ENCODE data around the gene ZSWIM7.
A peak's percentile ranks its signal among the peaks of the same experiment; 100 is the strongest.
"Not testable (repeated sequence)": the region's sequence is repeated elsewhere in the genome, so short reads cannot be mapped to it uniquely, and the experiment has no call there.

Gene ZSWIM7

GRCh38 chr17:15944759-15945526, 54.6 kb downstream of the ZSWIM7 start, which contains the start of gene ADORA2B:
Gene ADORA2B (plus strand): TSS chr17:15945130. CDS start chr17:15945249, 119 bp downstream.
- H3K4me3 ChIP-seq (ENCODE audit: low read depth, low read length) = no peak within 1 kb of the TSS; the same call in 1 of the 2 replicates
- peak; percentile 38 for TF ChIP-seq CTCF (IDR thresholded peaks at IDR 0.05; ENCODE audit: insufficient read depth, low read depth, low read length, missing control alignments)
- DNase-seq (ENCODE audit: low read depth) = peak; percentile 27

GRCh38 chr17:15943971-15944758, 55.3 kb downstream of the ZSWIM7 start:
- no peak for TF ChIP-seq CTCF (IDR thresholded peaks at IDR 0.05; ENCODE audit: insufficient read depth, low read depth, low read length, missing control alignments)
- no peak for DNase-seq (ENCODE audit: low read depth)
- no peak overlapping the region; the same call in 1 of the 2 replicates for H3K4me3 ChIP-seq (ENCODE audit: low read depth, low read length)

GRCh38 chr17:15942207-15942833, 57.2 kb downstream of the ZSWIM7 start:
- no peak for DNase-seq (ENCODE audit: low read depth)
- H3K4me3 ChIP-seq (ENCODE audit: low read depth, low read length) = no peak overlapping the region
- TF ChIP-seq CTCF (IDR thresholded peaks at IDR 0.05; ENCODE audit: insufficient read depth, low read depth, low read length, missing control alignments) = no peak

- H3K4me3 ChIP-seq (ENCODE audit: low read depth, low read length) = no peak overlapping the region
- DNase-seq (ENCODE audit: low read depth) = no peak
- no peak for TF ChIP-seq CTCF (IDR thresholded peaks at IDR 0.05; ENCODE audit: insufficient read depth, low read depth, low read length, missing control alignments)
These were observed 57.7 kb downstream of the ZSWIM7 start for GRCh38 chr17:15941781-15942180.

- DNase-seq (ENCODE audit: low read depth); H3K4me3 ChIP-seq (ENCODE audit: low read depth, low read length): not testable (repeated sequence)
These were observed 63.0 kb downstream of the ZSWIM7 start for GRCh38 chr17:15936481-15936880.

GRCh38 chr17:15935891-15936290, 63.6 kb downstream of the ZSWIM7 start:
- TF ChIP-seq CTCF (IDR thresholded peaks at IDR 0.05; ENCODE audit: insufficient read depth, low read depth, low read length, missing control alignments) = no peak
- no peak overlapping the region for H3K4me3 ChIP-seq (ENCODE audit: low read depth, low read length)
- no peak for DNase-seq (ENCODE audit: low read depth)

GRCh38 chr17:15934866-15935265, 64.6 kb downstream of the ZSWIM7 start:
- no peak for DNase-seq (ENCODE audit: low read depth)
- no peak overlapping the region for H3K4me3 ChIP-seq (ENCODE audit: low read depth, low read length)
- TF ChIP-seq CTCF (IDR thresholded peaks at IDR 0.05; ENCODE audit: insufficient read depth, low read depth, low read length, missing control alignments) = no peak

Data from GM12865 (cell line).